ENCODE measurements around the gene NTM.

NTM gene

GRCh38 chr11:131656839-131657211 is 286.4 kb downstream of the NTM start:
- Histone ChIP-seq H3K36me3 (ENCODE audit: low read depth) (no peaks in the 10 kb centered on the region), H3K4me1 (ENCODE audit: insufficient read depth, poor library complexity, severe bottlenecking) (no peaks in the 10 kb centered on the region), H3K9me3 (ENCODE audit: severe bottlenecking) (no peaks in the 10 kb centered on the region), H3K27ac (ENCODE audit: poor library complexity, severe bottlenecking) (no peak overlapping the region), H3K27me3 (ENCODE audit: insufficient read depth, poor library complexity, severe bottlenecking) (peaks cover 52% of the 10 kb centered on the region), H3K4me3 (ENCODE audit: severe bottlenecking) (no peak overlapping the region)
- ATAC-seq (ENCODE audit: low read depth) (no peak), DNase-seq (ENCODE audit: low spot score) (no peak)
- TF ChIP-seq CTCF (IDR thresholded peaks at IDR 0.05; ENCODE audit: poor library complexity, severe bottlenecking): no peak

- Histone ChIP-seq H3K36me3 (ENCODE audit: low read depth) (no peaks in the 10 kb centered on the region), H3K9me3 (ENCODE audit: severe bottlenecking) (no peaks in the 10 kb centered on the region), H3K27me3 (ENCODE audit: insufficient read depth, poor library complexity, severe bottlenecking) (peaks cover 38% of the 10 kb centered on the region), H3K4me1 (ENCODE audit: insufficient read depth, poor library complexity, severe bottlenecking) (no peaks in the 10 kb centered on the region), H3K27ac (ENCODE audit: poor library complexity, severe bottlenecking) (no peak overlapping the region), H3K4me3 (ENCODE audit: severe bottlenecking) (no peak overlapping the region)
- TF ChIP-seq CTCF (IDR thresholded peaks at IDR 0.05; ENCODE audit: poor library complexity, severe bottlenecking): no peak
- DNase-seq (ENCODE audit: low spot score) (no peak), ATAC-seq (ENCODE audit: low read depth) (no peak)
Measured at GRCh38 chr11:131658414-131658813, 288.0 kb downstream of the NTM start.

- H3K9me3 ChIP-seq (ENCODE audit: severe bottlenecking): no peaks in the 10 kb centered on the region
Measured at GRCh38 chr11:131658952-131659351, 288.5 kb downstream of the NTM start.

GRCh38 chr11:131659931-131660330 is 289.5 kb downstream of the NTM start:
- Histone ChIP-seq H3K9me3 (ENCODE audit: severe bottlenecking) (no peaks in the 10 kb centered on the region), H3K36me3 (ENCODE audit: low read depth) (no peaks in the 10 kb centered on the region), H3K27me3 (ENCODE audit: insufficient read depth, poor library complexity, severe bottlenecking) (peaks cover 33% of the 10 kb centered on the region), H3K4me1 (ENCODE audit: insufficient read depth, poor library complexity, severe bottlenecking) (no peaks in the 10 kb centered on the region), H3K27ac (ENCODE audit: poor library complexity, severe bottlenecking) (no peak overlapping the region), H3K4me3 (ENCODE audit: severe bottlenecking) (no peak overlapping the region)
- TF ChIP-seq CTCF (IDR thresholded peaks at IDR 0.05; ENCODE audit: poor library complexity, severe bottlenecking): no peak
- peak; percentile 18 for DNase-seq (ENCODE audit: low spot score)
- no peak for ATAC-seq (ENCODE audit: low read depth)

More at GRCh38 chr11:131658952-131659351, 288.5 kb downstream of the NTM start:
- Histone ChIP-seq H3K4me1 (ENCODE audit: insufficient read depth, poor library complexity, severe bottlenecking) (no peaks in the 10 kb centered on the region), H3K27me3 (ENCODE audit: insufficient read depth, poor library complexity, severe bottlenecking) (peaks cover 34% of the 10 kb centered on the region), H3K4me3 (ENCODE audit: severe bottlenecking) (no peak overlapping the region), H3K36me3 (ENCODE audit: low read depth) (no peaks in the 10 kb centered on the region), H3K27ac (ENCODE audit: poor library complexity, severe bottlenecking) (no peak overlapping the region)
- no peak for ATAC-seq (ENCODE audit: low read depth)
- no peak for TF ChIP-seq CTCF (IDR thresholded peaks at IDR 0.05; ENCODE audit: poor library complexity, severe bottlenecking)
- DNase-seq (ENCODE audit: low spot score): no peak

- DNase-seq (ENCODE audit: low spot score) (no peak), ATAC-seq (ENCODE audit: low read depth) (no peak)
- TF ChIP-seq CTCF (IDR thresholded peaks at IDR 0.05; ENCODE audit: poor library complexity, severe bottlenecking): no peak
- Histone ChIP-seq H3K36me3 (ENCODE audit: low read depth) (no peaks in the 10 kb centered on the region), H3K27me3 (ENCODE audit: insufficient read depth, poor library complexity, severe bottlenecking) (peaks cover 33% of the 10 kb centered on the region), H3K4me1 (ENCODE audit: insufficient read depth, poor library complexity, severe bottlenecking) (no peaks in the 10 kb centered on the region), H3K4me3 (ENCODE audit: severe bottlenecking) (no peak overlapping the region), H3K27ac (ENCODE audit: poor library complexity, severe bottlenecking) (no peak overlapping the region), H3K9me3 (ENCODE audit: severe bottlenecking) (no peaks in the 10 kb centered on the region)
Measured at GRCh38 chr11:131661132-131661531, 290.7 kb downstream of the NTM start.
